HepG2 (cell line): ENCODE measurements around the gene CCDC69. TPM values are rescaled to one million over a fixed set of nuclear protein-coding genes. Genes with fewer than 3 reads are reported as not detected.

ENCODE experiments used
- BRD4 ChIP-seq: sonication (generic); formaldehyde crosslinking; IDR thresholded peaks from 2 replicates; pipeline ENCODE4 v1.4.0; 2020; ENCODE audit warnings: missing genetic modification reagents
- CEBPB ChIP-seq: IDR thresholded peaks from 2 replicates; pipeline ENCODE4 v1.6.1; 2011; ENCODE audit warnings: low read depth, low read length, improper control_type of control experiment, borderline replicate concordance
- ELF1 ChIP-seq: sonication (generic); formaldehyde crosslinking; IDR thresholded peaks from 2 replicates; pipeline ENCODE4 v1.4.0; 2020; ENCODE audit warnings: missing genetic modification reagents
- ESRRA ChIP-seq: sonication (generic); formaldehyde crosslinking; IDR thresholded peaks from 2 replicates; pipeline ENCODE4 v1.5.1; 2020; ENCODE audit warnings: mild to moderate bottlenecking, low read depth, missing genetic modification reagents
- FOXO1 ChIP-seq: sonication (generic); formaldehyde crosslinking; IDR thresholded peaks from 2 replicates; pipeline ENCODE4 v1.4.0; 2020; ENCODE audit warnings: missing genetic modification reagents
- HDAC2 ChIP-seq: sonication (generic); formaldehyde crosslinking; IDR thresholded peaks from 2 replicates; pipeline ENCODE4 v1.4.0; 2020; ENCODE audit warnings: missing genetic modification reagents
- PHF8 ChIP-seq: sonication (generic); formaldehyde crosslinking; IDR thresholded peaks from 2 replicates; pipeline ENCODE4 v1.5.0; 2020; ENCODE audit warnings: missing genetic modification reagents
- SIX1 ChIP-seq: sonication (generic); formaldehyde crosslinking; IDR thresholded peaks from 2 replicates; pipeline ENCODE4 v1.4.0; 2020; ENCODE audit warnings: missing genetic modification reagents, borderline replicate concordance
- SRF ChIP-seq: IDR thresholded peaks from 2 replicates; pipeline ENCODE4 v1.6.1; 2011; ENCODE audit warnings: mild to moderate bottlenecking, low read depth, low read length, moderate library complexity
- STAT5B ChIP-seq: sonication (generic); formaldehyde crosslinking; IDR thresholded peaks from 2 replicates; pipeline ENCODE4 v1.4.0; 2020; ENCODE audit warnings: missing genetic modification reagents
- TARDBP ChIP-seq: sonication (generic); formaldehyde crosslinking; IDR thresholded peaks from 2 replicates; pipeline ENCODE4 v1.8.0; 2022; ENCODE audit warnings: mild to moderate bottlenecking, missing genetic modification reagents
- ZBTB40 ChIP-seq, 2 experiments: fragments of 450-650 bp in 1 of 2; sonication (generic) in 1 of 2; formaldehyde crosslinking in 1 of 2; IDR thresholded peaks; 2 replicates each; pipeline versions ENCODE4 v1.6.1 to v1.8.0; 2016 to 2022; ENCODE audit warnings: antibody characterized with exemption in 1 of 2, mild to moderate bottlenecking in 1 of 2, missing genetic modification reagents in 1 of 2
- ZGPAT ChIP-seq: IDR thresholded peaks from 2 replicates; pipeline ENCODE4 v1.6.1; 2016; ENCODE audit warnings: mild to moderate bottlenecking
- ZNF136 ChIP-seq: sonication (generic); formaldehyde crosslinking; IDR thresholded peaks from 2 replicates; pipeline ENCODE4 v1.8.1; 2022; ENCODE audit warnings: low read depth, mild to moderate bottlenecking, moderate library complexity, missing genetic modification reagents
- ZNF225 ChIP-seq: sonication (generic); formaldehyde crosslinking; IDR thresholded peaks from 2 replicates; pipeline ENCODE4 v1.4.0; 2020; ENCODE audit warnings: mild to moderate bottlenecking, missing genetic modification reagents
- ZNF30 ChIP-seq: sonication (generic); formaldehyde crosslinking; IDR thresholded peaks from 2 replicates; pipeline ENCODE4 v1.5.0; 2020; ENCODE audit warnings: mild to moderate bottlenecking, missing genetic modification reagents
- ZNF431 ChIP-seq: sonication (generic); formaldehyde crosslinking; IDR thresholded peaks from 2 replicates; pipeline ENCODE4 v1.9.0; 2022; ENCODE audit warnings: missing genetic modification reagents, low read depth, mild to moderate bottlenecking, borderline replicate concordance
- ZNF441 ChIP-seq: sonication (generic); formaldehyde crosslinking; IDR thresholded peaks from 2 replicates; pipeline ENCODE4 v1.7.0; 2021; ENCODE audit warnings: missing genetic modification reagents, borderline replicate concordance
- ZNF460 ChIP-seq: sonication (generic); formaldehyde crosslinking; IDR thresholded peaks from 2 replicates; pipeline ENCODE4 v1.5.1; 2020; ENCODE audit warnings: missing genetic modification reagents, mild to moderate bottlenecking, borderline replicate concordance
- ZNF569 ChIP-seq: sonication (generic); formaldehyde crosslinking; IDR thresholded peaks from 2 replicates; pipeline ENCODE4 v1.5.0; 2020; ENCODE audit warnings: mild to moderate bottlenecking, missing genetic modification reagents, moderate library complexity, borderline replicate concordance
- ZNF781 ChIP-seq: sonication (generic); formaldehyde crosslinking; IDR thresholded peaks from 2 replicates; pipeline ENCODE4 v1.5.1; 2020; ENCODE audit warnings: borderline replicate concordance, mild to moderate bottlenecking, missing genetic modification reagents; ENCODE audit errors: not compliant biosample characterization
- polyA plus RNA-seq, 8 experiments: library from polyadenylated mRNA; depleted of rRNA in 3 of 8; stranded (reverse) in 7 of 8; unstranded in 1 of 8; fragments of >200 nt; fragmentation: Illumina TruSeq in 4 of 8; extraction: Trizol in 4 of 8; gene quantifications; 2 replicates each; pipeline versions ENCODE4 v1.2.1 to v1.2.3, GENCODE V29; 2011 to 2016; ENCODE audit warnings: low read depth in 4 of 8, missing spikeins in 1 of 8, mixed read lengths in 1 of 8; ENCODE audit not compliant: insufficient read depth in 1 of 8
- total RNA-seq, 5 experiments: library from RNA; depleted of rRNA; stranded (reverse); fragments of >200 nt; fragmentation: Illumina TruSeq; extraction: Trizol; gene quantifications; 2 replicates each; pipeline ENCODE4 v1.2.3, GENCODE V29; 2016; ENCODE audit warnings: low read depth in 1 of 5

The CCDC69 gene
- total and polyA plus RNA-seq, 2 of the 13 experiments (the other 11 are each of a cell fraction or from before 2014, with no cell fraction given) = 12.2 to 45.2 TPM

GRCh38 chr5:151155775-151156506, 68.0 kb downstream of the CCDC69 start (continued):
- no peak for TF ChIP-seq SIX1 (CRISPR knock-in tag)
- no peak for TF ChIP-seq ZNF781 (CRISPR knock-in tag)
- no peak for TF ChIP-seq FOXO1 (CRISPR knock-in tag)
- TF ChIP-seq HDAC2 (CRISPR knock-in tag) = peak; percentile 66
- no peak for TF ChIP-seq ZNF225
- peak; percentile 55; the same call in 1 of the 2 replicates for TF ChIP-seq ZGPAT (CRISPR knock-in tag)
- no peak for TF ChIP-seq ZNF460 (CRISPR knock-in tag)
- TF ChIP-seq TARDBP (CRISPR knock-in tag) = no peak
- no peak for TF ChIP-seq ZBTB40 (IDR thresholded peaks at IDR 0.05)
- no peak for TF ChIP-seq ZBTB40 (CRISPR knock-in tag; IDR thresholded peaks at IDR 0.05)
- TF ChIP-seq ZNF569 = no peak
- TF ChIP-seq ZNF136 = no peak
- no peak for TF ChIP-seq STAT5B (CRISPR knock-in tag)
- no peak for TF ChIP-seq BRD4 (CRISPR knock-in tag)
- no peak for TF ChIP-seq CEBPB
- TF ChIP-seq PHF8 (CRISPR knock-in tag) = peak; percentile 55
- TF ChIP-seq ESRRA (CRISPR knock-in tag) = no peak; the same call in 1 of the 2 replicates
- TF ChIP-seq SRF = no peak
- TF ChIP-seq ELF1 (CRISPR knock-in tag) = no peak
- TF ChIP-seq ZNF30 (CRISPR knock-in tag) = no peak
- no peak for TF ChIP-seq ZNF431
- TF ChIP-seq ZNF441 (CRISPR knock-in tag) = no peak
